ENCODE results near the gene TNFRSF8. TPM values are rescaled to one million over a fixed set of nuclear protein-coding genes. Genes with fewer than 3 reads are reported as not detected.

The TNFRSF8 gene
- total and polyA plus RNA-seq, 2 experiments from 2014 or later = not detected

DNA sequence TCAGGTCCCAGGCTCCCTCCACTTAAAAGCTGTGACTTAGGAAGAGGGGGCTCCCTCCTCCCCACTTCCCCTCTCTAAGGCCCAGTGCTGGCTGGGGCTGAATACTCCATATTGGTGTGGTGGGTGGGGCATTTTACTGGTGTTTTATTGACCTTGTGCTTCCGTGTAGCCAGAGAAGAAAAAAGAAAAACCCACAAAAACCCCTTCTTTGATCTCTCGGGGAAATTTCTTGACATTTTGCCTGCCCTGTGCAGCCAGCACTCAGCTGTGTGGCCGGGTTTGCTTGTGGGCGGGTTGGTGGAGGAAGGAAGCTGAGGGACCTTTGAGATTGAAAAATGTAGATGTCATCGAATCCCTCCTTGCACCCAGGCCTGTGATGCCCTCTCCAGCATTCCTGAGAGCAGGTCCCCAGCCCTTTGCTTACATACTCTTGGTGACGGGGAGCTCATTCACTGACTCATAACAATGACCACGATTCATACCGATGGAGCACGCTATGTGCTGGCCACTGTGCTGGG, 24.8 kb downstream of the TNFRSF8 start:
- H3K79me2 ChIP-seq = no peaks in the 10 kb centered on the region
- no peak for DNase-seq (ENCODE audit: low spot score)
- TF ChIP-seq, protein P1, sequence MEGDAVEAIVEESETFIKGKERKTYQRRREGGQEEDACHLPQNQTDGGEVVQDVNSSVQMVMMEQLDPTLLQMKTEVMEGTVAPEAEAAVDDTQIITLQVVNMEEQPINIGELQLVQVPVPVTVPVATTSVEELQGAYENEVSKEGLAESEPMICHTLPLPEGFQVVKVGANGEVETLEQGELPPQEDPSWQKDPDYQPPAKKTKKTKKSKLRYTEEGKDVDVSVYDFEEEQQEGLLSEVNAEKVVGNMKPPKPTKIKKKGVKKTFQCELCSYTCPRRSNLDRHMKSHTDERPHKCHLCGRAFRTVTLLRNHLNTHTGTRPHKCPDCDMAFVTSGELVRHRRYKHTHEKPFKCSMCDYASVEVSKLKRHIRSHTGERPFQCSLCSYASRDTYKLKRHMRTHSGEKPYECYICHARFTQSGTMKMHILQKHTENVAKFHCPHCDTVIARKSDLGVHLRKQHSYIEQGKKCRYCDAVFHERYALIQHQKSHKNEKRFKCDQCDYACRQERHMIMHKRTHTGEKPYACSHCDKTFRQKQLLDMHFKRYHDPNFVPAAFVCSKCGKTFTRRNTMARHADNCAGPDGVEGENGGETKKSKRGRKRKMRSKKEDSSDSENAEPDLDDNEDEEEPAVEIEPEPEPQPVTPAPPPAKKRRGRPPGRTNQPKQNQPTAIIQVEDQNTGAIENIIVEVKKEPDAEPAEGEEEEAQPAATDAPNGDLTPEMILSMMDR (IDR thresholded peaks at IDR 0.05; ENCODE audit: poor library complexity) = no peak
- TF ChIP-seq EZH2phosphoT487 (IDR thresholded peaks at IDR 0.05; ENCODE audit: low read depth, severe bottlenecking, unreplicated experiment) (no peak), EZH2 (IDR thresholded peaks at IDR 0.05; ENCODE audit: borderline replicate concordance) (no peak)
- H3K9me2 ChIP-seq (replicated peaks; ENCODE audit: insufficient read depth) = no peaks in the 10 kb centered on the region
- H3K4me2 ChIP-seq = no peak overlapping the region
- no peaks in the 10 kb centered on the region for H3K36me3 ChIP-seq (replicated peaks; ENCODE audit: insufficient read depth, low read depth)
- no peaks in the 10 kb centered on the region for H3K4me1 ChIP-seq (ENCODE audit: insufficient read depth)
- no peaks in the 10 kb centered on the region for H3K27me3 ChIP-seq
- no peak overlapping the region for H2AFZ ChIP-seq
- H4K20me1 ChIP-seq (ENCODE audit: insufficient read depth, poor library complexity, severe bottlenecking) = no peaks in the 10 kb centered on the region
- no peak overlapping the region for H3K4me3 ChIP-seq
- no peak overlapping the region for H3K27ac ChIP-seq
- no peaks in the 10 kb centered on the region for H3K9me3 ChIP-seq (ENCODE audit: low read depth)
- 73% methylated on average over 9 of the region's 9 CpGs for WGBS (ENCODE audit: low lambda C conversion rate, missing lambda C conversion rate)

DNA sequence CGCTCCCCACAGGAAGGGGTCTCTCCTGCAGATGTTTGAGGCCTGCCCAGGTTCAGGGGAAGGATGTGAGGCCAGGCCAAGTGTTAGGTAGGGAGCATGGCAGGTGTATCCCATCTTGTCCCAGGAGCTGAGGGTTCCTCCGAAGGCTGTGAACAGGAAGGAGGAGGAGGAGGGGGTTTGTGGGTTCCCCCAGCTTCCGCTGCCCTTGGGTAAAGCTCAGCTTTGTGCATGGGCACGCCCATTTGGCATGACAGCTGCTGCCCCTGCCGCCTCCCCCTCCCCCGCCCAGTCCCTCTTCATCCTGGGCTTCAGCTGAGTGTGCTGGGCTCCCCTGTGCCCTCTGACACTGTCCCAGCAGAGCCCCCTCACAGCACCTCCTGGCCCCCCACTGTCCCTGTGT, 25.5 kb downstream of the TNFRSF8 start:
- Histone ChIP-seq H3K9me2 (replicated peaks; ENCODE audit: insufficient read depth) (no peaks in the 10 kb centered on the region), H3K79me2 (no peaks in the 10 kb centered on the region), H2AFZ (no peak overlapping the region), H3K27me3 (no peaks in the 10 kb centered on the region), H3K36me3 (replicated peaks; ENCODE audit: insufficient read depth, low read depth) (no peaks in the 10 kb centered on the region), H4K20me1 (ENCODE audit: insufficient read depth, poor library complexity, severe bottlenecking) (no peaks in the 10 kb centered on the region), H3K4me2 (no peak overlapping the region), H3K27ac (no peak overlapping the region), H3K9me3 (ENCODE audit: low read depth) (no peaks in the 10 kb centered on the region), H3K4me1 (ENCODE audit: insufficient read depth) (no peaks in the 10 kb centered on the region), H3K4me3 (no peak overlapping the region)
- 97% methylated on average over 5 of the region's 6 CpGs for WGBS (ENCODE audit: low lambda C conversion rate, missing lambda C conversion rate)
- TF ChIP-seq EZH2 (IDR thresholded peaks at IDR 0.05; ENCODE audit: borderline replicate concordance) = no peak
- no peak for TF ChIP-seq EZH2phosphoT487 (IDR thresholded peaks at IDR 0.05; ENCODE audit: low read depth, severe bottlenecking, unreplicated experiment)
- TF ChIP-seq, protein P1 (IDR thresholded peaks at IDR 0.05; ENCODE audit: poor library complexity) = no peak
- DNase-seq (ENCODE audit: low spot score) = no peak

DNA sequence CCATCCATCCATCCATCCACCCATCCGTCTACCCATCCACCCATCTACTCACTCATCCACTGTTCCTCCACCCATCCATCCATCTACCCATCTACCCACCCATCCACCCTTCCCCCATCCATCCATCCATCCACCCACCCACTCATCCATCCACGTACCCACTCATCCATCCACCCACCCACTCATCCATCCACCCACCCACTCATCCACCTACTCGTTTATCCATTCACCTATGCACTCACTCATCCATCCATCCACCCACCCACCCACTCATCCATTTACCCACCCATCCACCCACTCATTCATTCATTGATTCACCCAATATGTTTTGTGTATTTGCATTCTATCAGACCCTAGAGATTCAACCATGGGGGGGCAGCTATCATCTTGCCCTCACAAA, 27.2 kb downstream of the TNFRSF8 start:
- H3K79me2 ChIP-seq = no peaks in the 10 kb centered on the region
- H3K36me3 ChIP-seq (replicated peaks; ENCODE audit: insufficient read depth, low read depth) = no peaks in the 10 kb centered on the region
- no peak overlapping the region for H2AFZ ChIP-seq
- H3K9me3 ChIP-seq (ENCODE audit: low read depth) = no peaks in the 10 kb centered on the region
- no peak overlapping the region for H3K4me3 ChIP-seq
- H3K27ac ChIP-seq = no peak overlapping the region
- TF ChIP-seq EZH2phosphoT487 (IDR thresholded peaks at IDR 0.05; ENCODE audit: low read depth, severe bottlenecking, unreplicated experiment) = no peak
- no peak for TF ChIP-seq EZH2 (IDR thresholded peaks at IDR 0.05; ENCODE audit: borderline replicate concordance)
- TF ChIP-seq, protein P1 (IDR thresholded peaks at IDR 0.05; ENCODE audit: poor library complexity) = no peak
- no peaks in the 10 kb centered on the region for H3K9me2 ChIP-seq (replicated peaks; ENCODE audit: insufficient read depth)
- H4K20me1 ChIP-seq (ENCODE audit: insufficient read depth, poor library complexity, severe bottlenecking) = no peaks in the 10 kb centered on the region
- 100% methylated on average over 1 of the region's 3 CpGs for WGBS (ENCODE audit: low lambda C conversion rate, missing lambda C conversion rate)
- no peak overlapping the region for H3K4me2 ChIP-seq
- H3K27me3 ChIP-seq = no peaks in the 10 kb centered on the region
- no peak for DNase-seq (ENCODE audit: low spot score)
- H3K4me1 ChIP-seq (ENCODE audit: insufficient read depth) = no peaks in the 10 kb centered on the region

DNA sequence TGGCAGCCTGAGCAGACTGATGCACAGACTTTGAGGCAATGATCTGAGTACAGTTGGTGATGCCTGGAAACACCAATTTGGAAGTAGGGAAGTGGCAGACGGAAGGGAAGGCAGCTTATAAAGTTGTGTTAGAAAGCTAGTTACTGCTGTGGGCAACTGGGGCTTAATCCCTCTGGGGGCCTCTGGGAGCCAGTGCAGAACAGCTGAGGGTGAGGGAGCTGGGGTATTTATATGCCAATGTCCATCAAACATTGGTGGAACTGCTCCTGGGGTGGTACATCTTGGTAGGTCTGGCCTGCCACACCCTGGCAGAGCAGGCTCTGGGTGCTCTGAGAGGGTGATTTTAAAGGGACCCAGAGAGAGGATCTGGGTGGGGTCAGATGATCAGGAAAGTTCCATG, 28.1 kb downstream of the TNFRSF8 start:
- no peaks in the 10 kb centered on the region for H3K36me3 ChIP-seq (replicated peaks; ENCODE audit: insufficient read depth, low read depth)
- no peaks in the 10 kb centered on the region for H3K27me3 ChIP-seq
- H4K20me1 ChIP-seq (ENCODE audit: insufficient read depth, poor library complexity, severe bottlenecking) = no peaks in the 10 kb centered on the region
- DNase-seq (ENCODE audit: low spot score) = no peak
- no peaks in the 10 kb centered on the region for H3K9me2 ChIP-seq (replicated peaks; ENCODE audit: insufficient read depth)
- H3K9me3 ChIP-seq (ENCODE audit: low read depth) = no peaks in the 10 kb centered on the region
- no peaks in the 10 kb centered on the region for H3K79me2 ChIP-seq
- H3K4me1 ChIP-seq (ENCODE audit: insufficient read depth) = no peaks in the 10 kb centered on the region
- TF ChIP-seq EZH2 (IDR thresholded peaks at IDR 0.05; ENCODE audit: borderline replicate concordance) (no peak), EZH2phosphoT487 (IDR thresholded peaks at IDR 0.05; ENCODE audit: low read depth, severe bottlenecking, unreplicated experiment) (no peak)
- TF ChIP-seq, protein P1 (IDR thresholded peaks at IDR 0.05; ENCODE audit: poor library complexity) = no peak
- H3K4me3 ChIP-seq = no peak overlapping the region
- no peak overlapping the region for H3K4me2 ChIP-seq
- H2AFZ ChIP-seq = no peak overlapping the region
- 77% methylated on average over 1 of the region's 1 CpG for WGBS (ENCODE audit: low lambda C conversion rate, missing lambda C conversion rate)
- no peak overlapping the region for H3K27ac ChIP-seq

All from hepatocyte (in vitro differentiated cells).